SK-N-SH treated with all-trans-retinoic acid at 6 μM for 48 hours (cell line): ENCODE results near the gene CD47.

Experiments used
- CREB5 ChIP-seq: fragments of 250-450 bp; sonication (Bioruptor Pico); IDR thresholded peaks from 2 replicates; pipeline ENCODE4 v1.5.1; 2020; ENCODE audit warnings: low read depth, mild to moderate bottlenecking, moderate library complexity
- ESRRG ChIP-seq: fragments of 250-450 bp; sonication (Bioruptor Pico); IDR thresholded peaks from 2 replicates; pipeline ENCODE4 v1.6.1; 2021; ENCODE audit warnings: mild to moderate bottlenecking
- RARB ChIP-seq: fragments of 250-450 bp; sonication (Bioruptor Pico); IDR thresholded peaks from 2 replicates; pipeline ENCODE4 v1.8.0; 2021; ENCODE audit warnings: mild to moderate bottlenecking, moderate library complexity
- SNAI2 ChIP-seq: fragments of 250-450 bp; sonication (Bioruptor Pico); IDR thresholded peaks from 2 replicates; pipeline ENCODE4 v1.5.0; 2020; ENCODE audit warnings: mild to moderate bottlenecking, moderate library complexity
- TOX ChIP-seq: fragments of 250-450 bp; sonication (Bioruptor Pico); IDR thresholded peaks from 2 replicates; pipeline ENCODE4 v1.8.0; 2021; ENCODE audit warnings: mild to moderate bottlenecking, moderate library complexity, borderline replicate concordance
- ZC3H10 ChIP-seq: fragments of 250-450 bp; sonication (Bioruptor Pico); IDR thresholded peaks from 2 replicates; pipeline ENCODE4 v1.5.1; 2021; ENCODE audit warnings: mild to moderate bottlenecking, moderate library complexity

DNA sequence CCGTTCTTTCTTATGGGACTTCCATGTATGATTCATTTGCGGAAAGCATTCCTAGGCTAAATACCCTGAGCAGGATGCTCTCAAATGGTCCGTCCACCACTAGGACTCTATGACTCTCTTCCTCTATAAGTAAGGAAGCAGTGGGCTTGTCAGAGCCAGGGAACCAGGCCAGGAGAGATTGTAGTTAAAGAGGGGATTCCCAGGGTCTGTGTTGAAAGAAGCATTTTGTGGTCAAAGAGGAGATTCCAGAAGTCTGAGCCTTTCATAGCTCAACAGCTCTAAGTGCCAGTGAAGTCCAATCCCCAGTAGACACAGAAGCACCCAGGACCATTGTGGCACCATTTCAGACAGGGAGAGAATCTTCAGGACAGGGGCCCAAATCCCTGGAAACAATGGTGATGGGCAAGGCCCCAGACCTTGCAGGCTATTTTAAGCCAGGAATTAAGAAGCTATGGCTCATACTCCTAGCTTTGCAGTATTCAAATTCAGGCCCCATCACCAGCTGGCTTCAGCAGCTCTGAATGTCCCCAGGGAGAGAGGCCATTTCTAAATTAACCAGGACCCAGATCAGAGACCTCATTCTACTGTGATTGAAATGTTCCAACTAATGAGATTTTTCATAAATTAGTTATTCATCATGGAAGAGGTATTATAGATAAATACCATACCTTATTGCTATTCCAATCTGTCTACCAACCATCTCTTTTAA lies 81.7 kb downstream of the CD47 start:
- TF ChIP-seq SNAI2 (CRISPR knock-in tag) (no peak), RARB (no peak), CREB5 (CRISPR knock-in tag) (no peak), TOX (CRISPR knock-in tag) (no peak), ESRRG (CRISPR knock-in tag) (no peak), ZC3H10 (CRISPR knock-in tag) (no peak)
